Measurements from ENCODE around the gene TBC1D8B.

The TBC1D8B gene

GRCh38 chrX:106898462-106898861 lies 96.0 kb downstream of the TBC1D8B start:
- DNase-seq (ENCODE audit: low spot score) = peak; percentile 41

- no peak for DNase-seq (ENCODE audit: low spot score)
Observed at GRCh38 chrX:106899276-106899675, 96.8 kb downstream of the TBC1D8B start.

GRCh38 chrX:106899841-106900240 lies 97.4 kb downstream of the TBC1D8B start:
- no peak for DNase-seq (ENCODE audit: low spot score)

- no peak for DNase-seq (ENCODE audit: low spot score)
Observed at GRCh38 chrX:106901341-106901740, 98.9 kb downstream of the TBC1D8B start.

GRCh38 chrX:106901781-106902219 lies 99.3 kb downstream of the TBC1D8B start:
- no peak for DNase-seq (ENCODE audit: low spot score)

- no peak for DNase-seq (ENCODE audit: low spot score)
Observed at GRCh38 chrX:106902684-106903083, 100.2 kb downstream of the TBC1D8B start.

GRCh38 chrX:106903291-106903824 lies 100.9 kb downstream of the TBC1D8B start, which contains the start of gene RIPPLY1:
Gene RIPPLY1, minus strand, starts transcription at chrX:106903341. Its CDS starts 54 bp downstream, at chrX:106903287.
- DNase-seq (ENCODE audit: low spot score) = no peak

- no peak for DNase-seq (ENCODE audit: low spot score)
Observed at GRCh38 chrX:106903856-106904528, 101.5 kb downstream of the TBC1D8B start.

- no peak for DNase-seq (ENCODE audit: low spot score)
Observed at GRCh38 chrX:106905064-106905708, 102.7 kb downstream of the TBC1D8B start.

- DNase-seq (ENCODE audit: low spot score) = no peak
Observed at GRCh38 chrX:106906361-106906760, 103.9 kb downstream of the TBC1D8B start.

- DNase-seq (ENCODE audit: low spot score) = no peak
Observed at GRCh38 chrX:106912864-106913263, 110.4 kb downstream of the TBC1D8B start.

GRCh38 chrX:106917830-106918500 lies 115.5 kb downstream of the TBC1D8B start:
- DNase-seq (ENCODE audit: low spot score) = peak; percentile 13

GRCh38 chrX:106919932-106920452 lies 117.5 kb downstream of the TBC1D8B start, which contains the start of gene CLDN2:
Gene CLDN2, plus strand, starts transcription at chrX:106920402. Its CDS starts 7,827 bp downstream, at chrX:106928229.
- DNase-seq (ENCODE audit: low spot score) = no peak

GRCh38 chrX:106921637-106922036 lies 119.2 kb downstream of the TBC1D8B start:
- DNase-seq (ENCODE audit: low spot score) = no peak

Data from CD4-positive, alpha-beta T cell treated with Interleukin-2 at 100 ng/mL for 4 hours (primary cell).